Stimulated activated CD4-positive, alpha-beta T cell treated with anti-CD3 and anti-CD28 coated beads, Interleukin-2, amount 100 ng/mL, for 4 hours (primary cell): ENCODE results near the gene DNAH6.
A peak's percentile ranks its signal among the peaks of the same experiment; 100 is the strongest.

Source experiments
- DNase-seq: peaks from one replicate; pipeline ENCODE4 v3.0.0-alpha.2; 2020; ENCODE audit warnings: low read depth

DNAH6 gene

DNA sequence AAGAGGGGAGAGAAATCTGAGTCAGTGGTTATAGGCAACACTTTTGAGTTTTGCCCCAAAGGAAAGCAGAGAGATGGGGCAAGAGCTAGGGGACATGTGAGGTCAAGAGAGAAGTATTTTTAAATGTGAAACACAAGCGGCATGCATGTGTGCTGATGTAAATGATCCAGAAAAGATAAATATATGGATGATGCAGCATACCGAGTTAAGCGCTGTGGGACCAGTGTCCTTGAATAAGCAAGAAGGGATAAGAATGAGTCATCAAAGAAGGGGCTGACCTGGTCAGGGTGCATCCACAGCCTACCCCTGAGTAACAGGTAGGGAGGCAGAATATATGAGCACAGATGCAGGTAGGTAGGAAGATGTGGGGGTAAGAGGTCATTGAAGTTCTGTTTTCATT, 183.7 kb downstream of the DNAH6 start:
- DNase-seq: no peak

DNA sequence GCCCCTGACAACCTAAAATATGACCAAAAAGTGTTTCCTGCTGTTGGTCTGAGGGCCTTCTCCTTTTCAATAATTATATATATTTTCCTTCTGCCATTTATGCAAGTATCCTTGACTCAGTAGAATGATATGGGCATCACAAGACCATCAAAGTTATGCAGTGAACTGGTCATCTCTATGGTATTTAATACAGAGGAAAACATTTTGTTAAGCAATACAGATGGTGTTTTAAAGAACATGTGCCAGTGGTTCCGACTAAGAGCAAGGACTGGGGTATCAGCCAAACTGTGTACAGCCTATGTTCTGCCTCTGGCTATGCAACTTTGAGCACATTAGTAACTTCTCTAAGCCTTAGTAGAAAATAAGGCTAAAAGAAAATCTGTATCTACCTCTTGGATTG, 185.6 kb downstream of the DNAH6 start:
- no peak for DNase-seq

DNA sequence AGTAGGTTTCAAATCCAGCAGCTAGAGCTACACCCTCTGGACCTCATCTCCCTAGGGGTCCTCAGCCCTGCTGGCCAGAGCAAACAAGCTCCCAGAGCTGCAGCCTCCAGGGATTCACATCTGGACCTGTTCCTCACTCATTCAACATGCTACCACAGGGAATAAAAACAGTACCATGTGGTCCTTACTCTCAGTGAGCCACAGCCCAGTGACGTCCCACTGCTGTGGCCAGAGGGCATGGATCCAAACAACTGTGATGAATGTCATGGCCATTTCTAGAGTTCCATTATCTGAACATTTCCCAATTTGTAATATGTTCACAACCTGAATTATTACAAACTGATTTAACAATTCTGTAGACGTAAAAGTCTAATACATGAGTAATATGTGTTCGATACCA, 186.6 kb downstream of the DNAH6 start:
- DNase-seq: no peak

DNA sequence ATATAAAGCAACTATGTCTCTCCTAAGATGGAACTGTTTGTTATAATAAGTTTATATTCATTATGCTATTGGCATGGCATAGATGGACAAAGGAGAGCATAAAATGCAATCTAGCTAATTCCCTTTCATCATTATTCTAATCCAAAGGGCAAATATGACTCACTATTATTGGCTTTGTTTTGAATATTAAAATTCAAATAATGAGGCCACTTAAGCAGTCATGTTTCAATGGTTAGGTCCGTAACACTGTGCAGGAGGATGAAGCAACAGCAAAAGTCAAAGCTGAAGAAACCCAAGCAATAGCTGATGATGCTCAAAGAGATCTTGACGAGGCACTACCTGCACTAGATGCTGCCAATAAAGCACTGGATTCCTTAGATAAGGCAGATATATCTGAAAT, 187.5 kb downstream of the DNAH6 start:
- DNase-seq: no peak

DNA sequence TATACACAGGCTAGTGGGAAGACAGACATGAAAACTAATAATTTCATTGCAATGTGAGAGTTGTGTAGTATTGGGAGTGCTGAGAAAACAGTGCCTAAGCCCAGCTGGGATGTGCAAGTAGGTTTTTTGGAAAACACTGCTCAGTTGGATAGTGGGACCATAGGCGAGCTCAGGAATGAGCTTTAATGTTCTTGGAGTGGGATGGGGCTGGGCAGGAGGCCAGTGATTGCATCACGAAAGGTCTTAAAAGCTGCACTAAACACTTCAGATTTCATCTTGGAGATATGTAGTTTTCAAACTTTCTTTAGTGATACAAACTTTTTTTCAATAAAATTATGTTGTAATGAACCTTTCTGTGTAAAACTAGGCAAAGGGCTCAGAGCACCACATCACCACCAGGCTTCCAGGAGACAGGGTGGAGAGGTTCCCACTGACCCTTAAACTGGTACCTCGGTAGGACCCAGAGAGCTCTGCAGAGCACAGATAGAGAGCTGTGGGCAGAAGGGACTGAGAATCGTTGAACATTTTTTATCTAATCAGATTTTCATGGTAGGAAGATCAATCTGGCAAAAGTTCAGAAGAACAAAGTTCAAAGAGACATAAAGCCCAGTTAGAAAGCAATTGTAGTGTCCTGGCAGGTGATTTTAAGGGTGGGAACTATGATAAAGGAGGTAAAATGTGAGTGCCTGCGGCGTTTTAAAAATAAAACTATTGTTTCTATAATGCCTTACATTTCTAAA, 188.4 kb downstream of the DNAH6 start:
- no peak for DNase-seq

DNA sequence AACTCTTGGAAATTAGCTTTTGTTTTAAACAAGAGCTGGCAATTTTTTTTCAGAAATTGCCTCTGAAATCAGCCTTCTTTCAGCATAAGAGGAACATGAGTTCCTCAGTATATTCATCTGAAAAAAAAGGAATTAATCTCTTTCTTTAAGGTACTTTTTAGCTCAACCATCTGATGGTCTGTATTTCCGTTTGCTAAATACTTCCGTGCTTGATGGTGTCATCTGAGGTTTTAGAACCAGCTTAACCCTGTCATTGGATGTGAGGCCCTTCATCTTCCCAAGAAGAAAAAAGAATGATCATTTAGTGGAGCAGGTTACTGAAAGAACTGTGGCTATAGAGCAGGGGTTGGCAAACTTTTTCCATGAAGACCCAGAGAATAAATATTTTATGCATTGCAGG, 189.6 kb downstream of the DNAH6 start:
- no peak for DNase-seq

DNA sequence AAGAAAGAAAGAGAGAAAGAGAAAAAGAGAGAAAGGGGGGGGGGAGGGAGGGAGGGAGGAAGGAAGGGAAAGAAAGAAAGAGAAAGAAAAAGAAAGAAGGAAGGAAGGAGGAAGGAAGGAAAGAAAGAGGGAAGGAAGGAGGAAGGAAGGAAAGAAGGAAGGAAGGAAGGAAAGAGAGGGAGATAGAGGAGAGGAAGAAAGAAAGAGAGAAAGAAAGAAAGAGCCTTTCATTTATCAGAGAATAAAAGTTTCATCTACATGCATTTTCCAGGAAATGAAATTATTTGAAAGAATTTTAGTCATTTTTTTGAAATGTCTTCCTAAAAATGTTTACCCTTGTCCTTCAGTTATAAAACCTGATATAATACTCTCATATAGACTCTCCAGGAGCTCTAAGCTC, 192.1 kb downstream of the DNAH6 start:
- DNase-seq: no peak

DNA sequence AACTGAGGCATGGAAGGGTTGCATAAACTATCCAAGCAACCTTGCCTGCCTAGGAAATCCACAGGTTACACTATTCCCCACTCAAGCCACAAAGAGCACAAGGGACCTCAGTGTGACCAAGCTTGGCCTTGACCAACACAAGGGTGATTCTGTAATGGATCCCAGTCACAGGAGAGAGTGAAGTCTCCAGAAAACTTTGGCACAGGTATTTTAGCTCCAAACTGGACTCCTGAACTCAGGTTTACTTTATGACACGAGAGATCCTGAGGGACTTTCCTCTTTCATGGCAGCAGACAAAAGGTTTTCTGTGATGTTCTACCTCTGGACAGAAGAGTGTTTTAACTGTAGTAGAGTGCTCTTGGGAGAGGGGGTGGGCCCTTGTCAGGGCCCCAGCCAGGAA, 195.4 kb downstream of the DNAH6 start:
- DNase-seq: no peak

DNA sequence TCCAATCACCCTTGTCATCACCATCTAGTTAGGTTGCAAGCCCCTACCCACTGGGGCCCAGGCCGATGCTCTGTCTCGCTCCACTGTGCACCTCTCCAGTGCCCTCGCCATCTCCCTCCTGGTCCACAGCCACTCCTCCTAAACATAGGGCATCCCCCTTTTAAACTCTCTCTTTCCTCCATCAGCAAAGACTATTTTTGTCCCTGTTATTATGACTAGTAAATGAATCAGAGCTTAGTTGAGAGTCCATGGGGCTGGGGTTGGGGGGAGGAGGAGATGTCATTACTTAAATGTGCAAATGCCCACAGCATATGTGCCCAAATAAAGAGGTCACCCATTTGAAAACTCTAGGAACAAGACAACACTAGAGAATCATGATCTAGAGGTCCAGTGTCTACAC, 197.1 kb downstream of the DNAH6 start:
- DNase-seq: no peak

DNA sequence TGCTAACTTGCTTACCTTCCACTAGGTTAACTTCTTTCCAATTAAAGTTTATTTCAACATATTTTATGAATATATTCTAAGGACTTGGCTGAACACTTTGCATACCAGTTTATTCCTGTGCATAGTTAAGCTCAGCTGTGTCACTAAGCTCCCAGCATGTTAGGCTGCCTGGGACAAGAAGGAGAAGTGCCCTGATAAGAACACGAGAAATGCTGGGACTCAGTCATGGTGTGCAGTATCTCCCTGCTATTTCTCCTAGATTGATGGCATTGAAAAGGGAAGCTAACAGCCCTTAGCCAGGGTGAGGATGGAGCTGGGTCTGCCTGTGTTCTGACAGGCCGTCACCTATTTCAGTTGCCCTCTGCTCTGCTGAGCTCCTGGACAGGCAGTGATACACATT, 200.3 kb downstream of the DNAH6 start:
- no peak for DNase-seq

DNA sequence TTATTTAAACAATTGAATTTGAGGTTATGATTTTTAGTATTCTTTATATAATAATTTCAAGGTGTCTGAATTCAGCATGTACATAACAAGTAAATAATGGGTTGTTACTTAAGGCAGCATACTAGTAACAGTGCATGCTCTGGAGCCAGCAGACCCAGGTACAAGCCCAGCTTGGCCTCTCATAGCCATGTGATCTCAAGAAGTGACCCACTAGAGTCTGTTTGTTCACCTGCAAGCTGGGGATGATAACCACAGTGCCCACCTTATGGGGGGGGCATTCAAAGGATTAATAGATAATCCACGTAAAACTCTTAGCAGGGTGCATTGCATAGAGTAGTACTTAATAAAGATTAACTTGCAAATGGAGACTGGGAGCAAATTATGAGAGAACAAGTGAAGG, 201.0 kb downstream of the DNAH6 start:
- no peak for DNase-seq

DNA sequence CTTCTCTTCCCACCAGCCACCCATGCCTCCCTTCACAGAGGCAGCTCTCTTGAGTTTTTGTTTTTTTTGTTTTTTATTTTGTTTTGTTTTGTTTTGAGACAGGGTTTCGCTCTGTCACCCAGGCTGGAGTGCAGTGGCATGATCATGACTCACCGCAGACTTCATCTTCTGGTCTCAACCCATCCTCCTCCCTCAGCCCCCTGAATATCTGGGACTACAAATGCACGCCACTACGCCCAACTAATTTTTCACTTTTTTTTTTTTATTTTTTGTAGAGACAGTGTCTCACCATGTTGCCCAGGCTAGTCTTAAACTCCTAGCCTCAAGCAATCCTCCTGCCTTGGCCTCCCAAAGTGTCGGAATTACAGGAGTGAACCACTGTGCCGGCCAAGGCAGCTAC, 203.1 kb downstream of the DNAH6 start:
- no peak for DNase-seq

DNA sequence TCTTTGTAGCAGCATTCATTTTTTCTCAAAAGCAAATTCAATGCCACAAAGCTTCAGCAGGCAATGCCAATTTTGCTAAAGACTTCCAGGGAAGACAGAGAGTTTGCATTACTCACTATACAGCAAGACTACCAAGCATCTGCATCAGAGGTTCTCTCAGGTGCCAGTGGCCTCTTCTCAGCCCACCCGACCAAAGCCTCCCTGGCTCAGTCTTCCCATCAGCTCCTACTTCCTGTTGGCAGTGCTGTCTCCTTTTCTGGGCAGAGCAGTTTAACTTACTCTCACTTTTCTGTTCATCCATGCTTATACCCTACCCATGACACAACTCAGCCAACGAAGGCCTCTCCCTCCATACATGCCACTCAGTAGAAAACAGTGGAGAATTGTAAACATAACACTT, 207.5 kb downstream of the DNAH6 start:
- DNase-seq: no peak

DNA sequence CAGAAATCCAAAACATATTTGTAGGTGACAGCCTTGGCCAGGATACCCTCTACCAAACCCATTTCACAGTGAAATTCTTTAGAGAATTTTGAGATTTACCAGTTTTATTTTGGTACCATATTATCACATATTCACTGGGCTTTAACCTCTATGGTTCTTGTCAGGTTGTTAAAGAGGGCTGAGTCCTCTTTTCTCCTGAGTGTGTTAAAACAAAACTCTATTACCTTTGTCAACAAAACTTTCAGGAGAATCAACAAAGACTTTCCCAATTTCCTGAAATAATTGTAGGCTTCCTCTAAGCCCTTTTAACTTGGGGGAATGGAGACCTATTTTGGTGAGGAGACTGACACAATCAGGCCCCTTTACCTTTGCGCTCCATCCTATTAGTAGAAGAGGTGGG, 209.4 kb downstream of the DNAH6 start:
- DNase-seq: no peak

DNA sequence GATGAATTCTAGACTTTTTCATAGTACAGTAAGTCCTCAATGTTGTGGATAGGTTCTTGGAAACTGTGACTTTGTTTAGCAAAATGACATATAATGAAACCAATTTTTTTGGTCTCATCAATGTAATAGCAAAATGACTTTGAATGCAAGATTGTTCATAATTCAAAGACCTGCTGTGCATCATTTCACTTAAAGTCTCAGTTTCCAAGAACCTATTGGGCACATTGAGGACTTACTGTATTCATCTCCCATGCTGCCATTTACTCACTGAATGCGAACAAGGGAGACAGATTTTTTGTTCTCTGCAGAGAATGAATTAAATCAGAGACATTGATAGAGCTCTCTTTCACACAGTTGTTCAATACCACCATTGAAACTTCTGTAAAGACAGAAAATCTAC, 211.0 kb downstream of the DNAH6 start:
- no peak for DNase-seq

DNA sequence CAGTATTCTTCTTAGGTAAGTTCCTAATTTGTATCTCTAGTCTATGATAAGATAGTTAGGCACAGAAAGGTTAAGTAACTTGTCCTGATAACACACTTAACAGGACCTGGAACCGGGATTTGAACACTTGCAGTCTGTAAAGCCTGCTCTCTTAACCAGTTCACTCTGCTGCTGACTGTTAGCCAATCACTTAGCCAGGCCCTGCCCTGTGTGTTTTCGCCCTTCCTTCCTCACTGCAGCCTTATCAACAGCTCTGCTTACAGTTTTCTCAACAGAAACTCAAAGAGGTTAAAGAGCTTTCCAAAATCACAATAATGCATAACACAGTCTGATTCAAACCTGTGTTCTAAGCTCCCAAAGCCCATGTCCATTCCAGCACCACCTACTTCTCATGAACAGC, 212.9 kb downstream of the DNAH6 start:
- DNase-seq: no peak

DNA sequence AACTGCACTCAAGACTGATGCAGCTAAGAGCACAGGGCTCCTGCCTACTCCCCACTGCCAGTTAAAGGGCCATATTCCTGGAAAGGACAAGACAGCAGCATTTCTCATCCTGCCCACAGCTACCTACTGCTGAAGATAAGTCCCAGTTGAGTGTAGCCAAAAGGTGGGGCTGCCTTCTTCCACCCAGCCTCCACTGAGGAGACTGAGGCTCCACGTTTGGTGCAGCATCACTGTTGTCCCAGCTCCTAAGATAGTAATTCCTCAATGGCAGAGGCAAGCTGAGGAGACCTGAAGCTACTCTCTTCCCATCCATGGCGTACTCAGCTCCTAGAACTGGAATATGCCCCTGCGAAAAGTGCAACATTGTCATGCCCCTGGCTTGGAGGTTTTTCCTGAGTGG, 214.9 kb downstream of the DNAH6 start:
- DNase-seq: no peak

DNA sequence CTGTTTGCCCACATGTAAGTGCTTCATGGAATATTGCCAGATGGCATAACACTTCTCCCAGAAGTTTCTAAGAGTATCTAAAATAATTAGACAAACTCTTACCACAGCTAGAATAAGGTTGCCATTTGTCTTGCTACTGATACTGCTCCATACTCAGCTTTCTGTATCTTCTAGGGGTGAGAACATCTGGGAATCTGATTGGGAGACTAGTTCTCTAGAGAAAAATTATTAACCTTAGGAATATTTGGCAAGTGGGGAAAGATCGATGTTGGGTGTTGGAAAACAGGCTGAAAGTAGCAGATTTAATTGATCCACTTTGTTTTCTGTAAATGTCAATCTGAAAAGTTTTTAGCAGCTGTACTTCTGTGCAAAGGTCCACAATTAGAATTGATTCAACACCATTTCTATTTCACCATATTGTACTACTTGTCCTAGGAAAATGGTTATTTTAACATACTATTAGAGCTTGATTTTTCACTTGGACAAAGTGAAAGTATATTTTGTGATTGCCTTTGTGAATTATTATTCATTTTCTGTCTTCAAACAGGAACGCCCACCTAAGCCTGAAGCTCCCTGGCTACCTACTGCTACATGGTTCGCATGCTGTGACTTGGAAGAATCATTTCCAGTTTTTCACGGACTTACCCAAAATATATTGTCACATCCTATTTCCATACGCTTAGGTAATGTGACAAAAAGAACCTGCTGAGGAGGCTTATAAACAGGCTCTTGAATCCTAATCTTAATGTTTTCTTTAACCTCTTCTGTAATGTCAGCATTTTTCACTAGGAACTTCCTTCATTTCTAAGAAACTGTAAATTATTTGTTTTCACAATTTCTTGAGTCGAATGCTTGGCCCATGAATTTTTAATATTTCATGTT, 216.8 kb downstream of the DNAH6 start:
- no peak for DNase-seq

DNA sequence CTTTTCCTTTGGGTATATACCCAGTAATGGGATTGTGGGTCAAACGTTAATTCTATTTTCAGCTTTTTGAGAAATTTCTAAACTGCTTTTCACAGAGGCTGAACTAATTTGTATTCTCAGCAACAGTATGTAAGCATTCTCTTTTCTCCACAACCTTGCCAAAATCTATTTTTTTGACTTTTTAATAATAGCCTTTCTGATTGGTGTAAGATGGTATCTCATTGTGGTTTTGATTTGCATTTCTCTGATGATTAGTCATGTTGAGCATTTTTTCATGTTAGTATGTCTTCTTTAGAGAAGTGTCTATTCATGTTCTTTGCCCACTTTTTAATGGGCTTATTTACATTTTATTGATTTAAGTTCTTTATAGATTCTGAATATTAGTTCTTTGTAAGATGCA, 219.1 kb downstream of the DNAH6 start:
- no peak for DNase-seq

DNA sequence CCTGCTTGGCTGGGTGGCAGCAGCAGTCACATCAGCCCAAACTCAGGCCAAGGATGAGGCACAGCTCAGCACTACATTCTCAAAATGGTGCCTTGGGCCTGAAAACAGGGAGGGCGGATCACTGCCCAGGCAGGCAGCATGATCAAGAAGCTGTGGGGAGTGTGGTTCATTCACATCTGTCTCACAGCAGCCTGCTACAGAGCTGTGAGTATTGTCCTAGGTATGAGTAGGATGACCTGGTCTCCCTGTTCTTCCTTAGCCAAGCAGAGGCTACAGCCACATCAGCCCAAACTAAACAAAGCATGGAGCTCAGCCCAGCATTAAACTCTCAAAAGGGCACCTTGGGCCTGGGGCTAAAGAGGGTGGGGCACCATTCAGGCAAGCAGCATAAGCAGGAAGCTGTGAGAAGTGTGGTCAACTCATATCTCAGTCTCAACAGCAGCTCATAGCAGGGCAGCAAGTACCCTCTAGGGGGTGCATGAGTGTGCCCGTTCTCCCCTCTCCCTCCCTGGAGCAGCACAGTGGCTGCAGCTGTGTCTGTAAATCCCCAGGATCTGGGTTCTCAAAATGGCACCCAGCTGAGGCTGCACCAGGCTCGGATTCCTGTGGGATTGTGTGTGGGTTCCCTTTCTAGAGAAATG, 225.0 kb downstream of the DNAH6 start:
- DNase-seq: peak; percentile 33

DNA sequence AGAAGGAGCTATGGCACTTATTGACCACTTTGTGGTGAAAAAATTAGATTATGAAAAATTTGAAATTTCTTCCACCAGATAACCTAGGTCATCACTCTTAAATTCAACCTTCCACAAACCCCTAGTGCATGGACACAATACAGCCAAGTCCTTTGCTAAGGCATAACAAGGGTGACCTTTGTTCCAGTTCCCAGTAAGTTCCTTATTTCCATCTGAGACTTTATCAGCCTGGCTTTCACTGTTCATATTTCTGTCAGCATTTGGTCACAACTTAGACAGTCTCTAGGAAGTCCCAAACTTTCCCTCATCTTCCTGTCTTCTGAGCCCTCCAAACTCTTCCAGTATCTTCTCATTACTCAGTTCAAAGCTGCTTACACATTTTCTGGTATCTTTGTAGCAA, 232.0 kb downstream of the DNAH6 start:
- no peak for DNase-seq

DNA sequence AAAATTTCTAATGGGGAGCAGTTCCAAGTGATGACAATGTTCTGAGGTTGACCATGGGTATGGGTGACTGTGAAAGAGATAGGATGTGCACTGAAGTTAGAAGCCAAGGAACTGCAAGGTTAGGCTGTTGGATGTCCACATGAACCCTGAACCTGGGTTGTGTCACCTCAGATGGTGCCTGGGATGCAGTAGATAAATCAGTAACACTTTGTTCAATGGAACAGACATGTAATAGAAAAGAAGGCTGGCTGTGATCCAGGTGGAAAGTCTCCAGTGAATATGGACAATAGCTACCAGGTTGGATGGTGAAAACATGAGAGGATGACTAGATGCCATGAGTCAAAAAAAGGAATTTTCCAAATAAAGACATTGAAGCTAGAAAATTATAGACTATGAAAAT, 233.1 kb downstream of the DNAH6 start:
- no peak for DNase-seq

DNA sequence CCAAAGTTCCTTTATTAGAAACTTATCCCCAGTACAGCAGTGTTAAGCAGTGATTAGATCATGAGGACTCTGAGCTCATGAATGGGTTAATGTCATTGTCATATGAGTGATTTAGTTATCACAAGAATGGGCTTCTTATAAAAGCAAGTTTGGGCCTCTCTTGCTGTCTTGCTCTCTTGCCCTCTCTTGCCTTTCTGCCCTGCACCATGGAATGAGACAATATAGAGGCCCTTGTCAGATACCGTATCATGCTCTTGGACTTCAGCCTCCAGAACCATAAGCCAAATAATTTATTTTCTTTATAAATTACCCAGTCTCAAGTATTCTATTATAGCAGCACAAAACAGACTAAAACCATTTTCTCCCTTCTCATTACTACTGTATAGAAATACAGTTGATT, 238.8 kb downstream of the DNAH6 start:
- no peak for DNase-seq
